Ovary (tissue), 9 donors: ENCODE data around the gene NADSYN1. TPM values are rescaled to one million over a fixed set of nuclear protein-coding genes. Genes with fewer than 3 reads are reported as not detected.

Experiments used
- DNase-seq, 5 donors: peaks; one replicate each; pipeline ENCODE4 v3.0.0-alpha.2; 2019 to 2020
- H3K27ac ChIP-seq, 2 donors: fragments of 200-600 bp; one replicate each; pipeline versions ENCODE4 v1.5.1 to v1.8.0; 2019 to 2022
- H3K27me3 ChIP-seq: fragments of 200-600 bp; one replicate; pipeline ENCODE4 v1.8.0; 2022
- H3K36me3 ChIP-seq: fragments of 200-600 bp; sonication (generic); one replicate; pipeline ENCODE4 v1.5.1; 2019
- H3K4me1 ChIP-seq: one replicate; pipeline ENCODE4 v1.8.1; 2013; ENCODE audit warnings: mild to moderate bottlenecking, moderate library complexity; ENCODE audit not compliant: insufficient read depth
- H3K4me3 ChIP-seq: fragments of 200-600 bp; sonication (generic); one replicate; pipeline ENCODE4 v1.5.1; 2017
- H3K9me3 ChIP-seq, 2 donors: fragments of 200-600 bp in 1 of 2; sonication (generic) in 1 of 2; one replicate each; pipeline versions ENCODE4 v1.5.1 to v1.8.1; 2013 to 2019; ENCODE audit warnings: mild to moderate bottlenecking in 1 of 2, moderate library complexity in 1 of 2
- CTCF ChIP-seq, 3 donors: fragments of 450-650 bp in 2 of 3; fragments of 200-600 bp in 1 of 3; IDR thresholded peaks; one replicate each; pipeline versions ENCODE4 v1.5.1 to v1.8.0; 2016 to 2022; ENCODE audit warnings: antibody characterized with exemption in 3 of 3, mild to moderate bottlenecking in 1 of 3
- EP300 ChIP-seq: sonication (generic); formaldehyde crosslinking; IDR thresholded peaks from one replicate; pipeline ENCODE4 v1.6.1; 2017; ENCODE audit warnings: antibody characterized with exemption
- POLR2A ChIP-seq: fragments of 450-650 bp; IDR thresholded peaks from one replicate; pipeline ENCODE4 v1.6.1; 2017; ENCODE audit warnings: antibody characterized with exemption, mild to moderate bottlenecking, moderate library complexity
- WGBS, 3 donors: extraction: QIAGEN DNeasy Blood & Tissue Kit in 1 of 3; methylation state at CpG; one replicate each; pipeline versions ENCODE4 v1.1.5 to v1.1.7; 2013 to 2017; 5-methylcytosine and 5-hydroxymethylcytosine counted together
- intact Hi-C, 4 donors: fragments of 100-400 bp; cut with DNase I; formaldehyde crosslinking; loops; one replicate each; pipeline versions ENCODE4 v1.11.0 to v1.15.1; 2022 to 2023
- polyA plus RNA-seq, 2 donors: library from polyadenylated mRNA; stranded (reverse); fragments of 200-250 nt in 1 of 2; fragments of 350-450 nt in 1 of 2; fragmentation: Illumina TruSeq in 1 of 2; extraction: RNeasy Lipid Tissue Mini Kit (QIAGEN cat#74804) in 1 of 2; gene quantifications; one replicate each; pipeline ENCODE4 v1.2.3, GENCODE V29; 2013 to 2014
- total RNA-seq, 7 donors: library from RNA; depleted of rRNA in 2 of 7; stranded (reverse); fragments of >200 nt in 2 of 7; fragmentation: NEBNext Ultra II Directional in 3 of 7; extraction: Animal tissue kit (Norgen Biotek cat#: 25700) in 3 of 7; gene quantifications; one replicate each; pipeline versions ENCODE4 v1.1.0 to v1.2.4, GENCODE V29; 2016 to 2023
- donor health status: DM: no; HTN: no; CAD: no; lungs with moderate emphysema.
- donor health status: DM: no; HTN: no; CAD: no.
- donor health status: Bipolar disorder and iron deficiency.
- donor health status: DM: yes; HTN: yes; CAD: no.
- donor health status: DM: no; HTN: no; CAD: no.
- donor health status: DM: yes; HTN: yes; CAD: no.

The NADSYN1 gene
- total and polyA plus RNA-seq, 9 donors = 30.8 to 69.0 (median 49.6) TPM

DNA sequence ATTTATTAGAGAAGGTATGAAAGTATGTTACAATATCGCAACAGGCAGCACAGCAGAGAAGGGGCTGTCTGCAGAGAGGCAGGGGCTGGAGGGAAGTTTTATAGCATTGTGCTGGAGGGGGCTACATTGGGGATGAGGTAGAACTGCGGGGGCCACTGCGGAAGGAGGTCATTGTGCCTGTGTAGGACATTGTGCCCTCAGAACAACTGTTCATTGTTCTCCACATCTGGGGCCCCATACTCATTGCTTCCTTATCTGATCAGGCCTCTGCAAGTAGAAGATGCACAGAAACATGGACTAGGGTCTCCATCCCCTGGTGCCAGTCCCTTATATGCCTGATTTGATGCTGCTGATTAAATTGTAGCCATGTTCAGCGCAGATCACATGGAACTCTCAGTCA, 12.1 kb downstream of the NADSYN1 start:
- H3K27ac ChIP-seq = no peak overlapping the region
- no peak for TF ChIP-seq EP300
- no peak for TF ChIP-seq POLR2A
- no peak for TF ChIP-seq CTCF (IDR thresholded peaks at IDR 0.05)
- H3K4me3 ChIP-seq = no peak overlapping the region
- H3K36me3 ChIP-seq = no peaks in the 10 kb centered on the region
- H3K9me3 ChIP-seq = no peaks in the 10 kb centered on the region
- H3K27me3 ChIP-seq = no peaks in the 10 kb centered on the region
- no peak for DNase-seq
- H3K4me1 ChIP-seq = no peaks in the 10 kb centered on the region
- intact Hi-C loops = no loop called here
- 94 to 99% (median 98%) methylated on average over 4 of the region's 4 CpGs for WGBS, 3 donors

GRCh38 chr11:71466358-71466757, 13.4 kb downstream of the NADSYN1 start:
- intact Hi-C loops = no loop called here
- no peak for TF ChIP-seq POLR2A
- TF ChIP-seq EP300 = no peak
- no peak for TF ChIP-seq CTCF (IDR thresholded peaks at IDR 0.05)
- no peak for DNase-seq
- 58 to 81% (median 64%) methylated on average over 9 of the region's 9 CpGs for WGBS, 3 donors
- Histone ChIP-seq H3K4me3 (no peak overlapping the region), H3K27me3 (no peaks in the 10 kb centered on the region), H3K4me1 (no peaks in the 10 kb centered on the region), H3K27ac (no peak overlapping the region), H3K36me3 (no peaks in the 10 kb centered on the region), H3K9me3 (no peaks in the 10 kb centered on the region)

GRCh38 chr11:71467164-71467563, 14.2 kb downstream of the NADSYN1 start:
- Histone ChIP-seq H3K27ac (no peak overlapping the region), H3K9me3 (no peaks in the 10 kb centered on the region), H3K4me3 (no peak overlapping the region), H3K4me1 (no peaks in the 10 kb centered on the region), H3K36me3 (no peaks in the 10 kb centered on the region), H3K27me3 (no peaks in the 10 kb centered on the region)
- intact Hi-C loops = no loop called here
- no peak for DNase-seq
- no peak for TF ChIP-seq CTCF (IDR thresholded peaks at IDR 0.05)
- TF ChIP-seq POLR2A = no peak
- TF ChIP-seq EP300 = no peak
- WGBS, 3 donors = 96 to 97% (median 96%) methylated on average over 6 of the region's 6 CpGs

DNA sequence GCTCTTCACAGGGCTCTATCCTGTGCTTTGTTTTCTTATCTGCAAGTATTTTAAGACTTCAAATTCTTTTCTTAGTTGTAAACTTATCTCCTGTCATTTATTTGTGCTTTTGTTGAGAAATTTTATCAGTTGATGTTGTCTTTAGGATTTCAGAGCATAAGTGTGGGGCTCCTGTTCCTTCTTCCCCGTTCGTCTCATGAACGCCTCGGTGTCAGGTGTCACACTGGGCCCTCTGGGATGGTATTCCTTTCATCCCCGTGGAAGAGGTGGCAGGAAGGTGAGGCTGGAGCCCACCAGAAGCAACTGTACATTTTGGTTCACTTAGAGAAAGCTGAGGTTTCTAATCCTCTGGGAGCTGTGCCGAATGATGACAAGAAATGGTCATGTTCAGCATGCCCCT, 17.9 kb downstream of the NADSYN1 start:
- 62 to 77% (median 73%) methylated on average over 6 of the region's 6 CpGs for WGBS, 3 donors
- Histone ChIP-seq H3K4me3 (no peak overlapping the region), H3K27me3 (no peaks in the 10 kb centered on the region), H3K27ac (no peak overlapping the region), H3K9me3 (no peaks in the 10 kb centered on the region), H3K36me3 (no peaks in the 10 kb centered on the region), H3K4me1 (no peaks in the 10 kb centered on the region)
- no peak for DNase-seq
- intact Hi-C loops = no loop called here
- TF ChIP-seq CTCF (IDR thresholded peaks at IDR 0.05) = no peak
